GM12891 (cell line): ENCODE measurements around the gene SLC7A14.
A peak's percentile ranks its signal among the peaks of the same experiment; 100 is the strongest.

ENCODE experiments used
- DNase-seq: peaks from one replicate; pipeline ENCODE4 v3.0.0; 2011; ENCODE audit warnings: low spot score; ENCODE audit not compliant: insufficient read length
- FAIRE-seq: peaks from 2 replicates; lab custom pipeline; 2011; peaks lifted over from hg19 to GRCh38; lab: Jason Lieb, UNC
- PAX5 ChIP-seq: IDR thresholded peaks from 2 replicates; pipeline ENCODE4 v1.6.1; 2011; ENCODE audit warnings: low read length, moderate library complexity, mild to moderate bottlenecking; ENCODE audit not compliant: insufficient read depth, severe bottlenecking
- POLR2A ChIP-seq: IDR thresholded peaks from 2 replicates; pipeline ENCODE4 v1.6.1; 2011; ENCODE audit warnings: low read depth, low read length, control low read depth
- POLR2AphosphoS5 ChIP-seq: IDR thresholded peaks from 2 replicates; pipeline ENCODE4 v1.6.1; 2011; ENCODE audit warnings: low read depth, low read length, control low read depth
- POU2F2 ChIP-seq: IDR thresholded peaks from 2 replicates; pipeline ENCODE4 v1.6.1; 2011; ENCODE audit warnings: low read depth, mild to moderate bottlenecking, control low read depth, low read length, moderate library complexity
- SPI1 ChIP-seq: IDR thresholded peaks from 2 replicates; pipeline ENCODE4 v1.6.1; 2011; ENCODE audit warnings: low read depth, low read length, control low read depth
- TAF1 ChIP-seq: IDR thresholded peaks from 2 replicates; pipeline ENCODE4 v1.6.1; 2011; ENCODE audit warnings: low read depth, low read length, control low read depth

SLC7A14 gene

GRCh38 chr3:170418422-170419398 lies 167.2 kb downstream of the SLC7A14 start, which contains the start of gene CLDN11:
CLDN11 (plus strand) TSS chr3:170418868; CDS start chr3:170419067, 199 bp downstream.
- DNase-seq (peak; percentile 38), FAIRE-seq (no peak)
- TF ChIP-seq POU2F2 (no peak), PAX5 (no peak), POLR2A (no peak), TAF1 (no peak), POLR2AphosphoS5 (no peak), SPI1 (no peak)

- FAIRE-seq: no peak
- TF ChIP-seq PAX5: no peak
- no peak for DNase-seq
Observed at GRCh38 chr3:170417090-170417489, 168.8 kb downstream of the SLC7A14 start.

GRCh38 chr3:170414202-170414663 lies 171.6 kb downstream of the SLC7A14 start:
- peak; percentile 72 for FAIRE-seq
- DNase-seq: no peak
- TF ChIP-seq POLR2AphosphoS5 (no peak), PAX5 (no peak)

- TF ChIP-seq POLR2A (no peak), TAF1 (no peak), POLR2AphosphoS5 (no peak), POU2F2 (no peak), SPI1 (no peak)
- DNase-seq (no peak), FAIRE-seq (no peak)
Observed at GRCh38 chr3:170413291-170413690, 172.6 kb downstream of the SLC7A14 start.

- DNase-seq (no peak), FAIRE-seq (no peak)
- TF ChIP-seq TAF1 (no peak), SPI1 (no peak), POLR2A (no peak)
Observed at GRCh38 chr3:170410428-170411029, 175.3 kb downstream of the SLC7A14 start.
